ENCODE data around the gene PABPN1L.

Gene PABPN1L, protein sequence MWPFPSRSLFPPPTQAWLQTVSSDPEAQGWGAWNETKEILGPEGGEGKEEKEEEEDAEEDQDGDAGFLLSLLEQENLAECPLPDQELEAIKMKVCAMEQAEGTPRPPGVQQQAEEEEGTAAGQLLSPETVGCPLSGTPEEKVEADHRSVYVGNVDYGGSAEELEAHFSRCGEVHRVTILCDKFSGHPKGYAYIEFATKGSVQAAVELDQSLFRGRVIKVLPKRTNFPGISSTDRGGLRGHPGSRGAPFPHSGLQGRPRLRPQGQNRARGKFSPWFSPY

DNA sequence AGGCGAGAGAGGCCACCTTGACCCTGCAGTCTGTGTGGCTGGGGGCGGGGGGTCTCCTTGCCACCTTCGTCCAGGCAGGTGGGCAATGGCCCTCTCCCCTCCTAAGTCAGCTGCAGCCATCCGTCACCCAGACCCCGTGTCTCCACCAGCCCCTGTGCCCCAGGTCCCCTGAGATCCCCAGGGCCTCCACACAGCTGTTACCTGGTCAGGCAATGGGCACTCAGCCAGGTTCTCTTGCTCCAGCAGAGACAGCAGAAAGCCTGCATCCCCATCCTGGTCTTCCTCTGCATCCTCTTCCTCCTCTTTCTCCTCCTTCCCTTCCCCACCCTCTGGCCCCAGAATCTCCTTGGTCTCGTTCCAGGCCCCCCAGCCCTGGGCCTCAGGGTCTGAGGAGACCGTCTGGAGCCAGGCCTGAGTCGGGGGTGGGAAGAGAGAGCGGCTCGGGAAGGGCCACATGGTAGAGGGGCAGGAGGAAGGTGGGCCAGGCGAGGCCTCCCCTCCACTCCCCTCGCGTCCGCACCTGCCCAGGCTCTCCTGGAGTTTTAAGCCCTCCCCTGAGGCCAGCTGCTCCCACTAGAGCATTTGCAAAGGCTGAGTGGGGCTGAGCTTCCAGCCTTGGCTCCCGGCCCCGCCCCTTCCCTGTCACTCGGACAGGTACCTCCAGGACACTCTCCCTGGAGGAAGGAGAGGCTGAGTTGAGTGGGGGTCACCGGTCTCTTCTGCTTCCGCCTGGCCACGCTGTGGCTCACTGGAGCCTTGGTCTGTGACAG is at the start of gene PABPN1L:
Gene PABPN1L (minus strand): TSS at position 510 of the 770 bp plus-strand sequence. CDS start 54 bp downstream, at position 456.
- DNase-seq (ENCODE audit: low spot score) = no peak

DNA sequence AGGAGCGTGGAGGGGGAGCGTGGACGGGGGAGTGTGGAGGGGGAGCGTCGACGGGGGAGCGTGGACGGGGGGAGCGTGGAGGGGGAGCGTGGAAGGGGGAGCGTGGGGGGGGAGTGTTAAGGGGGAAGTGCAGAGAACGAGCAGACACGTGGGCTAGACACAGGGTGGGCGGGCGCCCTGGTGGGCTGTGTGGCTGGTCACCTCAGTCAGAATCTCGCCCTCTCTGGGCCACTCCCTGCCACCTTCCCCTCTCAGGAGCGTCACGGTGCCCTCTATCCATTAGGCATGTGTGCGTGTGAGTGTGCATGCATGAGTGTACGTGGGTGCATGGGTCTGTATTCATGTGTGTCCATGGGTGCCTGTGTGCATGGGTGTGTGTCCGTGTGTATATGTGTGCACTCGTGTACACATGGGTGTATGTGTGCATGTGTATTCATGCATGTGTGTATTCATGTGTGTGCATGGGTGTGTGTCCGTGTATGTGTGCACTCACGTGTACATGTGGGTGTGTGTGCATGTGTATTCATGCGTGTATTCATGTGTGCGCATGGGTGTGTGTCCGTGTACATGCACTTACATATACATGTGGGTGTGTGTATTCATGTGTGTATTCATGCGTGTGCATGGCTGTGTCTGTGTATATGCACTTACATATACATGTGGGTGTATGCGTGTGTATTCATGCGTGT is 49.3 kb upstream of the PABPN1L start:
- DNase-seq (ENCODE audit: low spot score) = no peak

DNA sequence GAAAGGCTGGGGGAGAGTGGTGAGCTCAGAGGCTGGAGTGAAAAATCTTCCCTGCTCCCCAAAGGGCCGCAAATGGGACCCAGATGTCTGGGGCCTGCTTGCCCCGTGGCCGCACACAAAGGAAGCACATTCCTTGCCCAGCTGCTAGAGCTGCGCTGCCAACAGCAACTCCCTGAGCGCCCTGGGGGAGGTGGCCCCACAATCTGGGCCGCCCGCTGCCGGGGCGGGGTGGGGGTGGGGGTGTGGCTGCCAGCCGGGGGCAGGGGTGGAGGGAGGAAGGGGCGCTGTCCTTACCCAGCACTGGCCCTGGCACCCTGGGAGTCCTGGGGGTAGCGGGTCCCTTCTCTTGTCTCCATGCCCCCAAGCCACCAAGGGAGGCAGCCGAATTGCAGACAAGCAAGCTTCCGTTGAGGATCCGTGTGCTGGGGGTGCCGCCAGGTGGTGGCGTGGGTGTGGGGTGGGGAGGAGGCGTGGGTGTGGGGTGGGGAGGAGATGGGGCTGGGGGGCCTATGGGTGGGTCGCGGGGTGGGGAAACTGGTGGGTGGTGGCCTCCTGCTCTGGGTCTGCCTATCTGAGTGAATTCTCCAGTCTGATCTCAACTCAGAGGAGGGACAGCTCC is 48.4 kb upstream of the PABPN1L start:
- no peak for DNase-seq (ENCODE audit: low spot score)

DNA sequence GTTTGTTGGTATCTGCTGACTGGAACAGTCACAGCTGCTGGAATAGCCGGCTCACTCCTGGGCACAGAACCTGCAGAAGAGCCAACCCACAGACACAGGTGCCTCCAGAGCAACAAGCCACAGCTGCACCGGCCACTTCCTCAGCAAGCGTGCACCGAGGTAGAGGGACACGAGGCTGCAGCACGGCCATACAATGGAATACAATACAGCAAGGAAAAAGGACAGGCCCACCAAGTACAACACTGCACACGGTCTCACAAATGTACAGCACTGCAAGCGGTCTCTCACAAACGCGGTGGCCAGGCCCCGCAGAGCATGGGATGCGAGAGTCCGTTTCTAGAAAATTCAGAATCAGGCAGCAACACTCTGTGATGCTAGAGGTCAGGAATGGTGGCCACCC is 47.4 kb upstream of the PABPN1L start:
- DNase-seq (ENCODE audit: low spot score) = no peak

DNA sequence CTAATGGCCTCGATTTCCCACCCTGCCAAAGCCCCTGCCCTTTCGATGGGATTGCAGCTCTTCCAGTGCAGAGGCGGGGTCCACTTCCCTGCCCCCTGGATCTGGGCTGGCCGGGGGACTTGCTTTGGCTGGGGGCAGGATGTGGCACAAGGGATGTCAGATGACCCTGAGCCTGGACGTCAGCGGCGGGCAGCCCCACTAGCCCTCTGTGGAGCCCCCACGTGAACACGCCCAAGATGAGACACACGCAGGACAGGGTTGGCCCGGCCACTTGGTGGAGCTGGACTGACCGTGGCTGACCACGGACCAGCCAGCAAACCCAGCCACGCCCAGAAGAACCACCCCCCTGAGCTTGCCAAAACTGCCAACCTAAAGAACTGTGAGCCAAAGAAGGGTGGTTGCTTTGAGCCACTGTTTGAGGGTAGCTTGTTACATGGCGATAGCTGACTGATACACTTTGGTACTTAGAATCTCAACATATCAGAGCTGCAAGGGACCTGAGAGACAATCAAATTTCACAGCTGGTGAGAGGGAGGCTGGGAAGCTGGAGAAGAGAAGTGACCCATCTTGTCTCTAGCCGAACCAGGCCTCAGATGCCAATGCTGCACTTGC is 46.6 kb upstream of the PABPN1L start:
- DNase-seq (ENCODE audit: low spot score) = no peak

DNA sequence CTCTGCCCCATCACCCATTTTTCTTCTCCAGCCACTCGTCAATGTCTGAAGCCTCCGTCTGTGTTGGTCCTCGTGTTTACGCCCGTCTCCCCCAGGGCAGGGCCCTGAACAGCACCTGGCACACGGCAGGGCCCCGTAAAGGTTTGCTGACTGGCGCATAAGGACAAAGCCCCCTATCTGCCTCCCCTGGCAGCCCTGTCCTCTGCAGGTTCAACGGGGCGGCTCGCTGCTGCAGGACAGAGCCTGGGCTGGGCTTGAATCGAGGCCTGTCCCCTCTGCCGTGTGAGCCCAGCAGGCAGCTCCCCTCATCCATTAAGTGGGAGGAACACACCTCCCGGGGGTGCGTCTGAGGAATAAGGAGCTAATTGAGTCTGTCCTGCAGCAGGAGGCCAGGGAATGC is 46.1 kb upstream of the PABPN1L start:
- DNase-seq (ENCODE audit: low spot score) = no peak

DNA sequence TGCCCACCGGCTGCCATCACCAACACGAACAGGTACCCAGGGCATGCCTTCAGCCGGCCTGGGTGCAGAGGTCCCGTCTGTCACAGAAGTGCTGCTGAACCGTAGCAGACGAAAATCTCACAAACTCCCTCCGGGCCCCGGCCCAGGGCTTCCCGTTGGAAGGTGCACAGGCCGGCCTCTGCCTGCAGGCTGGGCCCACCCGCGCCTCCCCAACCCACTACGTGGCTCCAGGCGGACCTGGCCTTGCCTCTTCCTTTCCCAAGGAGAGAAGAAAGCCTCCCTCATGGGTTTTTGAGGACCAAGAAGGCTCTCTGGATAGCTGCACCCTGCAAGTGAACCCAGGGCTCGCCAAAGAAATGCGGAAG is 45.5 kb upstream of the PABPN1L start:
- DNase-seq (ENCODE audit: low spot score) = no peak

DNA sequence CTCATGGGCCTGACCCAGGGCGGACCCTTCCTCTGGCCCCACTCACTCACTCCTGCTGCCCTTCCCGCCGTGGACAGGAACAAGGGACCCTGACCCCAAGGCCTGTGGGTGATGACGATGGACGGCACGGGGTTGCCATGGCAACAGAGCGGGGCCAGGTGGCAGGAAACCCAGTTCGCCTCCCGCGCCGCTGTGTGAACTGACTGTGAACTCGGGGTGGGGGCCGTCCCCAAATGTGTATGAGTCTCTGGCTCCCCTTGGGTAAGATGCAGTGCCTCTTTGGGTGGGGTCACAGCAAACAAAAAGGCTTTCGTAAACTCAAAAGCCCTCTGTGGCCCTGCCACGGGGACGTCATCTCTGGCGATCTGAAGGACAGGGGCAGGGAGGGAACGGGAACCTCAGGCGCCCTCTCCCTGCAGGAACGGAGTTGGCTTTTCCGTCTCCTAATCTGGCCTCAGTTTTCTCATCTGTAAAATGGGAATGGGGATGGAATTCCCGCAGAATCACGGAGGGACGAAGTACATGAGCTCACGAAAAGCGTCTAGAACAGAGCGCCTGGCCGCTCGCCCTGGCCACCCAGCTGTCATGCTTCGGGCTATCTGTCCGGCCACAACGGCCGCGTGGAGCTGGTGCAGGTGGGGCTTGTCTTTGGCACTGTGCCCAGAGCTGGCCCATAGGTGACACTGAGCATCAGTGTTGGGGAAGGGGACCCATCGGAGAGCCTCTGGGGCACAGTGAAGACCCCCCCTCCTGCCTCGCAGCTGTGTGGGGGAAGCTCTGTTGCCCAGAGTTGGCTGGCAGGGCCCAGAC is 44.9 kb upstream of the PABPN1L start:
- no peak for DNase-seq (ENCODE audit: low spot score)

DNA sequence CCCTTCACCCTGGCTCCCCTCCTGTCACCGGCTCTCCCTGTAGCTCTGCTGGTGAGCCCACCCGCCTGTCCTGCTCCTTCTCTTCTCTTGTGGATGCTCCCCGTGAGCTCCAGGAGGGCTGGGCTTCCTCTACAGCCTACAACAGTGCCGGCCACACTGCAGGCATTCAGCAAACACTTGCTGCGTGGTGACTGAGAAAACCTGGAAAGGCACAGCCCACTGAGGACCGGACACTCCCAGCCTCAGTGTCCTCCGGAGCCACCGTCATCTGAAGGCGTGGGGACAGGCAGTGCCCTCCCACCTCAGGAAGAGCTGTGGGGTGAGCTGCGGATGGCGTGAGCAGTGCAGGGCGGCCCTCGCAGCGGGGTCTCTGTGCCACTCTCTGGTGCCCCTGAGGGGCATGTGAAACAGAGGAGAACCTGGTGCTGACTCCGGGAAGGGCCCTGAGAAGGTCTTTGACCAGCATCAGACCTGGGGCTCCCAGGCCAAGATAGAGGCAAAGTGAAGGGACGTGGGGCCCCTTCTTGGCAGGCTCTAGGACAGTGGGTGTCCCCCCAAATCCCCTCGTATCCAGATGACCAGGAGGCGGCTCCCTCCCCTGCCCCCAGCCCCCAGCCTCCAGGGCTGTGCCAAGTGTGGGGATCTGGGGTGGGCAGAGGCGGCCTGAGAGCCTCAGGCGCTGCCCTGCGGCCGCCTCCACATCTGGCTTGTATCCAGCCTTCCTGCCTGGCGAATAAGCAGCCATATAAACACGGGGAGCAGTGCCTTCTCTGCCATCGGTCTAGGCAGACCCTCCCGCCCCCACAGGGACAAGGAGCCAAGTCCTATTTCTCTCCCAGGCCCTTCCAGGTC is 44.0 kb upstream of the PABPN1L start:
- DNase-seq (ENCODE audit: low spot score) = no peak

DNA sequence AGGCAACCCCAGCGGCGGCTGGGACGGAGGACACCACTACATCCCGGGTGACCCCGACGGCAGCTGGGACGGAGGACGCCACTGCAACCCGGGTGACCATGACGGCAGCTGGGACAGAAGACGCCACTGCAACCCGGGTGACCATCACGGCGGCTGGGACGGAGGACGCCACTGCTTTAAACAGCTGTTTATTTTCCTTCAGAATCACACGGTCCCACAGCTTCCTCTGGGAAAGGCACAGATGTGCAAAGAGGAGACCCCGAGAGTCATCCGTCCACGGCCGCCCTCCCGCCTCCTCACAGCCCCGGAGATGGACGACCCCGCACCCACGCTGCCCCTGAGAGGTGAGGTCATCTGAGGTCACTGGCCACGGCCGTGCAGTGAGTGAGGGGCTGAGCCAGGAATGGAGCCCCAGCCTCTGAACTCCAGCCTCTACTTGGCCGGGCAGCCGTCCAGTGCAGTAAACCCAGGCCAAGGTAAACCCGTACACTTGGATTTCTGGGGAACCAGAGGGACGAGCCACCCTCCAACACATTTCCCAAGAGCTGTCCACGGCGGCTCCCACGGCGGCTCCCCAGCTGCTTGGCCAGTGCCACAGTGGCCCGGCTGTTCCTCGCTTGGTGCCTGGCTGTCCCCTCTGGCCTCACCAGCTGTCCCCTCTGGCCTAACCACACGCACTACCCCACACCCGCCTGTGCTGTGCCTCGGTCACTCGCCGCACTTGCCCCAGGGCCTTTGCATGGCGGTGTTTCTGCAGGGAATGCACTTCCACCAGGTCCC is 43.2 kb upstream of the PABPN1L start:
- DNase-seq (ENCODE audit: low spot score) = no peak

DNA sequence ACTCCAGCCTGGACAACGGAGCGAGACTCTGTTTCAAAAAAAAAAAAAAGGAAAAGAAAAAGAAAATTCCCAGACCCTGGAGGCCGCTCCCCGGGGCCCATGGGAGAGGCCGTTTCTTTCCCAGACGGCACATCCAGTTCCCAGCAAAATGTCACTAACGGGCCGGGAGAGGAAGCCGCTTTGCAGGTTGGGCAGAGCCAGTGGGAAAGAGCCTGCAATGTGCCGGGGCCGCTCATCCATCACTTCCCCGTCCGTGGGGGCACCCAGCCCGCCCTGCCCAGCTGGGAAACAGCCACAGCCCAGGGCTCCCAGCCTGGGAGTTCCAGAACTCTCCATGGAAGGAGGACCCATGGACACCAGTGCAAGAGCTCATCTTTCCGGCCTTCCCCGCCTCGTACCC is 41.8 kb upstream of the PABPN1L start:
- DNase-seq (ENCODE audit: low spot score) = no peak

DNA sequence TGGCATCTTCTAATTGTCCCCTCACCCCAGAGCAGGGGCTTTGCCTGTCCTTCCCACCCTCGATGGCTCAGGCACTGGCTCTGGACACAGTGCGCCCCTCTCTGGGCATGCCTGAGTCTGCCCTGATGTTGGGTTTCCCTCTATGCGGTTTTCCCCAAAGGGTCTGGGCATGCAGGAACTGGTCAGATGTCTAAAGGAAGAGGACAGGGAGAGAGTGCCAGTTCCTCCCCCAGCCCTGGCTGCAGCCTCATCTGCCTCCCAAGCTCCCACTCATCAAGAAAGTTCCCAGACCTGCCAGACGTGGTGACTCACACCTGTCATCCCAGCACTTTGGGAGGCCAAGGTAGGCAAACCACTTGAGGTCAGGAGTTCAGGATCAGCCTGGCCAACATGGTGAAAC is 41.3 kb upstream of the PABPN1L start:
- DNase-seq (ENCODE audit: low spot score) = no peak

DNA sequence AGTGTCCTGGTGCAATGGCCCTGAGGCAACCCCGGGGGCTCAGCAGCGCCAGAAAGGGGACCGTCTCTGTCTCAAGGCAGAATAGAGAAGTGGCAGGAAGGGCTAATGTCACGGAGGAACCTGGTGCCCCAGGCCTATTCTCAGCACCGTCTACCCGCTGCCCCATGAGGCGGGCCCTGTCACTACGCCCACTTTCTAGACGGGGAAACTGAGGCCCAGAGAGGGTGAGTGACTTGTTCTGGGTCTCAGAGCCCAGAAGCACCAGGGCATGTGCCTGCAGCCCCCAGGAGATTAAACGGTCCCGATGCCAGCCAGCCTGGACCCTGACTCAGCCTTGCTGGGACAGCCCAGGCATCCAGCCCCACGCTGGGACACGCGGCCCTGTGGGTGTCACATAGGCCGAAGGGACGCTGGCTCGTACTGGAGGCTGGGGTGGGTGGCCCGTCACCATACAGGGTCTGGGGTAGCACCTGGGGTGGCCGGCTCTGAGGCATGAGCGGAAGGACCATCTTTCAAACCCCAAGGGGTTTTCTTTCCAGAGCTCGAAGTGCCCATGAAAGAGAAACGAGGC is 40.2 kb upstream of the PABPN1L start:
- no peak for DNase-seq (ENCODE audit: low spot score)

DNA sequence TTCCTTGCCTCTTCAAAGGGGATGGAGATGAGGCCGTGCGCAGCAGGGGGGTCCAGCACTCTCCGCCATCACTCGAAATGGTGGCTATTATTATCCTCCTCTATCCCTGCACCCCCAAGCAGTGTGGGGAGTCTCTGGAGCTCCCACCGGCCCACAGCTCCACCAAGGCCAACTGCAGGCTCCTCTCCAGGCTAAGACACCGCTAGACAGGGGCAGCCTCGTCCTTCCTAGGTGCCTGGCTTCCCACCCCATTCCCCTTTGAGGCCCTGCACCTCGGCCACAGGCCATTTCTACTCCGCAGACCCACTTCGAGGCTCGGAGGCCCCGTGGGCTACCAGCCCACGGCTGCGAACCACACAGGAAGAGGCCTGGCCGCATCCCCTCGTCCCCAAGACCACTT is 39.6 kb upstream of the PABPN1L start:
- DNase-seq (ENCODE audit: low spot score) = no peak

DNA sequence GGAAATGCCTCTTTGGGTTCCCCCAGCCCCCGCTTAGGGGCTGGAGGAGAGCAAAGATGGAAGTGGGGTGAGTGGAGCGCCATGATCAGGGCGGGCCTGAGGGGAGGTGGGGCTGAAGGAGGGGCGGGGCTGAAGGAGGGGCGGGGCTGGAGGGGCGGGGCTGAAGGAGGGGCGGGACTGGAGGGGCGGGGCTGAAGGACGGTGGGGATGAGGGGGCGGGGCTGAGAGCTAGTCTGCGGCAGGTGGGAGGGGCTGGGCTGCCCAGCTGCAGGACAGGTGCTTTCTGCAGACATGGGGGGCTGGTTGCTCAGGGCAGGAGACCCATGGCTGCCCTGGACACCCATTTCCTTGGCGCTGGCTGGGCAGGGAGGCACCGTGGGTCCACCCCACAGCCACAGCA is 39.1 kb upstream of the PABPN1L start:
- no peak for DNase-seq (ENCODE audit: low spot score)

DNA sequence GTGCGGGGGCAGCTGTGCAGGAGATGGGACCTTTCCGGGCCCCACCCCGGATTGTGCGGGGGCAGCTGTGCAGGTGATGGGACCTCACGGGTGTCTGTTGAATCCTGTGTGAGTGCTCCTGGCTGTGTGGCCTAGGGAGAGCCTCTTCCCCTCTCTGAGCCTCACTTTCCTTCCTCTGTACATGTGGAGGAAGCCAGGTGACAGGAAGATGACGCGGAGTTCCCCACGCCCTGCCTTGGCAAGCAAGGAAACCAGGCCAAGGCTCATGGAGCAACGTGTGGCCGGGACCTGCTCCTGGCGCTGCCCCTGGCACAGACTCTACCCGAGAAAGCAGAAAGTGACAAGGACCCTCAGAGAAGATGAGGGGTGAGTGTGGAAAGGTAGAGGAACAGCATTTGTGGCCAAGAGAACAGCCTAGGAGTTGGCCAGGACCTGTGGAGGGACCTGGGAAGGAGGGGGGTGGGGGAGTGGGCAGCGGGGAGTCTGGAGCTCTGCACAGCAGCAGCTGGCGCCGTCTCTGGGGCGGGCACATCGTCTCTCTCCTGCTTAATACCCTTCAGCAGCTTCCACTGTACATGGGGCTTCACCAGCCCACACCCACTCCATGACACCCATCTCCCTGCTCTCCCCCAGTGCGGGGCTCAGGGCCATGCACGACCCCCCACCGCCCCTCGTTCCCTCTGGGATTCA is 38.4 kb upstream of the PABPN1L start:
- DNase-seq (ENCODE audit: low spot score) = no peak

DNA sequence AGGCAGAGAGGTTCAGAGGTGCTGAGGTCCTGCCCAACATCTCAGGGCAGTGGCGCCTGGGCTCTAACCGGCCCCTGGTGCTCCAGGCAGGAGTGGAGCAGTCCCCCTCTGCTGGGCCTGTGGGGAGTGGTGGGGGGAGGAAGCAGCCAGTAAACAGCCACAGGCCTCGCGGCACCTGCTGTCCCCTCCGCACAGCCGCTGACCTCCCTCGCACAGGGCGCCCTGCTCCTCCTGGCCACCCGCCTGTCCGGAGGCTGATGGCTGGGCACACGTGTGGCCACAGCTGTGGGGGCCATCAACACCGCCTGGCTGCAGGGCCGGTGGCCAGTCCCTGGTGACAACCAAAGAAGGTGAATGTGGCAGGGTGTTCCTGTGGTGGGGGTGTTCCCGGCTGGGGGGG is 36.8 kb upstream of the PABPN1L start:
- DNase-seq (ENCODE audit: low spot score) = no peak

DNA sequence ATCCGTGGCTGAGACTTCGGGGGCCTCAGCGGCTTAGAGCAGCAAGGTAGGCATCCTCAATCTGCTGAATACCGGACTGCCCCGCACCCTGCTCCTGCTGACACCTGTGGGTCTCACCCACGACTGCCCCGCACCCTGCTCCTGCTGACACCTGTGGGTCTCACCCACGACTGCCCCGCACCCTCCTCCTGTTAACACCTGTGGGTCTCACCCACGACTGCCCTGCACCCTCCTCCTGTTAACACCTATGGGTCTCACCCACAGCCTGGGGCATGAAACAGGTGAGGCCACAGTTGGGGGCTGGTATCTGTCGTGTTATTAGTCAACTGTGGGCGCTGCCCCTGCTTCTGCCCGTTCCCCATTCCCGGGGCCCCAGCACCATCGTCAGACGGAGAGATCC is 36.3 kb upstream of the PABPN1L start:
- no peak for DNase-seq (ENCODE audit: low spot score)
